ENCODE measurements around the gene SNAPC5.

SNAPC5 gene

GRCh38 chr15:66481107-66481856 is 16.3 kb downstream of the SNAPC5 start:
- peak; percentile 50 for DNase-seq (ENCODE audit: low read depth)
- H3K4me3 ChIP-seq (ENCODE audit: low read depth, low read length), result no peak overlapping the region
- peak; percentile 29 for TF ChIP-seq CTCF (conservative IDR thresholded peaks at IDR 0.05; ENCODE audit: low read depth, low read length)

- no peak for DNase-seq (ENCODE audit: low read depth)
- H3K4me3 ChIP-seq (ENCODE audit: low read depth, low read length), result no peak overlapping the region
- no peak for TF ChIP-seq CTCF (conservative IDR thresholded peaks at IDR 0.05; ENCODE audit: low read depth, low read length)
Observed at GRCh38 chr15:66480267-66480666, 17.3 kb downstream of the SNAPC5 start.

- no peak for TF ChIP-seq CTCF (conservative IDR thresholded peaks at IDR 0.05; ENCODE audit: low read depth, low read length)
- no peak overlapping the region for H3K4me3 ChIP-seq (ENCODE audit: low read depth, low read length)
- no peak for DNase-seq (ENCODE audit: low read depth)
Observed at GRCh38 chr15:66477011-66477410, 20.6 kb downstream of the SNAPC5 start.

DNA sequence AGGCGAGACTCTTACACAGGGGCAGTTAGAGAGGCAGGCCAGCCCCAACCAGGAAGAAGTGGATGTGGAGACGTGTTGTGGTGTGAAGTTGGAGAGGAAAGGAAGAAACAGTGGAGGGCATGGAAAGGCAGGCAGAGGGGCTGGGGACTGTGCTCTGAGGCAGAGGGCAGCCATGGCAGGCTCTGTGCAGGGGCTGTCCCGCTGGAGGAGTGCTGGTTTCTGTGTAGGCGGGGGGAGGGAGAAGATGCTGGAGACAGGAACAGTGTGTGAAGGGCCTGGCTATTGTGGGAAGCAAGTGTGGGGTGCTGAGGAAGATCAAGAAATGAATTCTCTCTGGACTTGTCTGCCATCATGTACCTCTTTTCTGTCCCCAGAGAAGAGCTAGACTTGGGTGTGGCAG is 21.0 kb downstream of the SNAPC5 start:
- TF ChIP-seq CTCF (conservative IDR thresholded peaks at IDR 0.05; ENCODE audit: low read depth, low read length), result no peak
- no peak overlapping the region for H3K4me3 ChIP-seq (ENCODE audit: low read depth, low read length)
- DNase-seq (ENCODE audit: low read depth), result no peak

DNA sequence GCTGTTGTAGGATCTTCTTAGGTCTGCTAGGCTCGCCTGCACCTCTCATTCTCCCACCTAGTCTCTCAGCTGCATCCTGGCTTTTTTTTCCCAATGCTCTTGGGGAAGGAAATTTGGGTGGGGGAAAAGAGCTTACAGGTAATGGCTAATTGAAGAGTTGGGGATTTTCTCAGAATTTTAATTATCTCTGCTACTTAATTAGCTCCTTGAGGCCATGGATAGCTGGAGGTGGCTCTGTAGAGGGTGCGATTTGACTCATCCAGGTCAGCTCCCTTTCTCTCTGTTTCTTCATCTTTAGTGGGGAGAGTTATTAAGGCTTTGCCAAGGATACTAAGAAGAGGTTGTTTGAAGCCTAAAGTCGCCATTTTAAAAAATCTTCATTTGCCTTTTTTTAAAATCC is 22.6 kb downstream of the SNAPC5 start:
- TF ChIP-seq CTCF (conservative IDR thresholded peaks at IDR 0.05; ENCODE audit: low read depth, low read length), result no peak
- no peak for DNase-seq (ENCODE audit: low read depth)
- H3K4me3 ChIP-seq (ENCODE audit: low read depth, low read length), result no peak overlapping the region

DNA sequence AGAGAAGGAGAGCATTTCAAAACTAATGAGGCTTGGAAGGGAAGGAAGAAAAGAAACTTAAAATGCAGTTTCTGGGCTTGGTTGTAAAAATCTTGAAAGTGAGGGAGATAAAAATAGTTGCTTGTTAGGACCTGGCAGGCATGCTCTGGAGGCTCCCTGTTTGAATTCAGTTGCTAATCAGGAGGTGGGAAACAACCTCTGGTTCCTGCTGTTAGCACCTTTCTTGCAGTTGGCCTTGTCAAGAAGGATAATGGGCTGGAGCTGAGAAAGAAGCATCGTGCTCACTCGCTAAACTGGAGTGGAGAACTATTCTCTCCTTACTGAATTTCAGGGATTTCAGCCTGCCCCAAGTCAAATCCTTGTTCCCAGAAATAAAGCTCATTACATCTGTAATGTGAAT is 23.4 kb downstream of the SNAPC5 start:
- H3K4me3 ChIP-seq (ENCODE audit: low read depth, low read length), result no peak overlapping the region
- TF ChIP-seq CTCF (conservative IDR thresholded peaks at IDR 0.05; ENCODE audit: low read depth, low read length), result no peak
- no peak for DNase-seq (ENCODE audit: low read depth)

Data from choroid plexus epithelial cell (primary cell).